HL-60 (cell line): ENCODE results near the gene CTRL.
"Not testable (repeated sequence)": the region's sequence is repeated elsewhere in the genome, so short reads cannot be mapped to it uniquely, and the experiment has no call there.

Source experiments
- DNase-seq, 2 experiments: peaks; one replicate each; pipeline ENCODE4 v3.0.0-alpha.2; 2010 to 2020; ENCODE audit warnings: low read depth in 1 of 2, low spot score in 1 of 2
- H3K27ac ChIP-seq: fragments of 250-450 bp; sonication (Bioruptor Pico); replicated peaks from 2 replicates; pipeline ENCODE4 v1.5.1; 2020; ENCODE audit warnings: mild to moderate bottlenecking, moderate library complexity
- H3K27me3 ChIP-seq: fragments of 250-450 bp; sonication (Bioruptor Pico); 2 replicates; pipeline ENCODE4 v1.5.1; 2021; ENCODE audit warnings: mild to moderate bottlenecking, moderate library complexity; ENCODE audit not compliant: insufficient read depth, poor library complexity, severe bottlenecking
- H3K4me3 ChIP-seq: replicated peaks from 2 replicates; pipeline ENCODE4 v1.5.1; 2011; ENCODE audit warnings: mild to moderate bottlenecking, control low read depth, low read length; ENCODE audit not compliant: insufficient read depth
- CTCF ChIP-seq: IDR thresholded peaks from one replicate; pipeline ENCODE4 v1.5.1; 2011; ENCODE audit warnings: low read length, control low read depth, inconsistent platforms; ENCODE audit not compliant: insufficient read depth
- GABPA ChIP-seq: IDR thresholded peaks from 2 replicates; pipeline ENCODE4 v1.6.1; 2012; ENCODE audit warnings: low read depth
- POLR2AphosphoS5 ChIP-seq: IDR thresholded peaks from 2 replicates; pipeline ENCODE4 v1.6.1; 2012; ENCODE audit warnings: low read depth
- SPI1 ChIP-seq: IDR thresholded peaks from 2 replicates; pipeline ENCODE4 v1.6.1; 2012; ENCODE audit warnings: low read depth, mild to moderate bottlenecking, borderline replicate concordance
- TF ChIP-seq, protein P1 (sequence below): IDR thresholded peaks from 2 replicates; pipeline ENCODE4 v1.6.1; 2012; ENCODE audit warnings: low read depth; ENCODE audit not compliant: insufficient replicate concordance

Gene CTRL

GRCh38 chr16:67917140-67917851 is 14.4 kb downstream of the CTRL start:
- Histone ChIP-seq H3K27ac (no peak overlapping the region), H3K4me3 (no peak overlapping the region), H3K27me3 (no peaks in the 10 kb centered on the region)
- TF ChIP-seq, protein P1, sequence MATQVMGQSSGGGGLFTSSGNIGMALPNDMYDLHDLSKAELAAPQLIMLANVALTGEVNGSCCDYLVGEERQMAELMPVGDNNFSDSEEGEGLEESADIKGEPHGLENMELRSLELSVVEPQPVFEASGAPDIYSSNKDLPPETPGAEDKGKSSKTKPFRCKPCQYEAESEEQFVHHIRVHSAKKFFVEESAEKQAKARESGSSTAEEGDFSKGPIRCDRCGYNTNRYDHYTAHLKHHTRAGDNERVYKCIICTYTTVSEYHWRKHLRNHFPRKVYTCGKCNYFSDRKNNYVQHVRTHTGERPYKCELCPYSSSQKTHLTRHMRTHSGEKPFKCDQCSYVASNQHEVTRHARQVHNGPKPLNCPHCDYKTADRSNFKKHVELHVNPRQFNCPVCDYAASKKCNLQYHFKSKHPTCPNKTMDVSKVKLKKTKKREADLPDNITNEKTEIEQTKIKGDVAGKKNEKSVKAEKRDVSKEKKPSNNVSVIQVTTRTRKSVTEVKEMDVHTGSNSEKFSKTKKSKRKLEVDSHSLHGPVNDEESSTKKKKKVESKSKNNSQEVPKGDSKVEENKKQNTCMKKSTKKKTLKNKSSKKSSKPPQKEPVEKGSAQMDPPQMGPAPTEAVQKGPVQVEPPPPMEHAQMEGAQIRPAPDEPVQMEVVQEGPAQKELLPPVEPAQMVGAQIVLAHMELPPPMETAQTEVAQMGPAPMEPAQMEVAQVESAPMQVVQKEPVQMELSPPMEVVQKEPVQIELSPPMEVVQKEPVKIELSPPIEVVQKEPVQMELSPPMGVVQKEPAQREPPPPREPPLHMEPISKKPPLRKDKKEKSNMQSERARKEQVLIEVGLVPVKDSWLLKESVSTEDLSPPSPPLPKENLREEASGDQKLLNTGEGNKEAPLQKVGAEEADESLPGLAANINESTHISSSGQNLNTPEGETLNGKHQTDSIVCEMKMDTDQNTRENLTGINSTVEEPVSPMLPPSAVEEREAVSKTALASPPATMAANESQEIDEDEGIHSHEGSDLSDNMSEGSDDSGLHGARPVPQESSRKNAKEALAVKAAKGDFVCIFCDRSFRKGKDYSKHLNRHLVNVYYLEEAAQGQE: no peak
- TF ChIP-seq SPI1: no peak
- TF ChIP-seq CTCF: no peak
- no peak for TF ChIP-seq GABPA
- no peak for TF ChIP-seq POLR2AphosphoS5
- DNase-seq: no peak

DNA sequence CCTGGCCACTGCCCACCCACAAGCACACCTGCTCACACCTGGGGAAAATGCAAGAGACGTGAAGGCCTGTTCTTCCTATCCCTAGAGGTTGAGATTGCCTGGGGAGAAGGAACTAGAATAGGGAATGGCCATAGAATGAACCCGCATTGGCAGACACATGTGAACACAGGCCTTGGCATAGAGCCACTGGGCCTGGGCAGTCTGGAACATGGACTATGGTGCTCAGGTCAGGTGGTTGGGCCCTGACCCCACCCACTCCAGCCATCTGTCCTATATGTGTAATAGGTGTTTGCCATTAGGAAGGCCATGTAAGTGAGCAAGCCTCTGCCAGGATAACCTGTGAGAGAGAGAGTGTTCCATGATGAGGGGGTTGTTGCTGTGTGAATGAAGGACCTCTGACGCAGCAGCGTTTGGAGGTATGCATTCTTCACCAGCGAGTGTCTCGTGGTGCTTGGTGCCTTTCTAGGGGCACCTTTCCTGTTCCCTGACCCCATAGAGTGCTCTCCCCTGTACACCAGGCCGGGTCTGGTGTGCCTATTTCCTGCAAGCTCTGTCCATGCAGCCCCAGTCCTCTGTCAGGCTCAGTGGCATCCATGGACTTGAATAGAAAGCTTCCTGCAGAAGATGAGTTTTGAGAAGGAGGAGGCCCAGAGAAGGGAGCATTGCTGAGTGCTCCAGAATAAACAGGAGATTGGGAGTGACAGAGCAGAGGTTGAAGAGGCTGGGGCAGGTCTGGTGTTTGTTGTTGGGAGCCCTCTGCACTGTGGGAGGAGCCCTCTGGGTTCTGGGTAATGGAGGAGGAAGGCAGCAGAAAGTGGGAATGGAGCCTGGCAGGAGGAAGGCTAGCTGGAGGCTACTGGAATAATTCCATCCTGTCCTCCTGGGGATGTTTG is 15.6 kb downstream of the CTRL start:
- H3K27me3 ChIP-seq: no peaks in the 10 kb centered on the region
- H3K4me3 ChIP-seq: no peak overlapping the region
- no peak for DNase-seq
- no peak overlapping the region for H3K27ac ChIP-seq
- TF ChIP-seq, protein P1: no peak
- TF ChIP-seq CTCF: no peak
- no peak for TF ChIP-seq POLR2AphosphoS5
- TF ChIP-seq SPI1: no peak
- no peak for TF ChIP-seq GABPA

DNA sequence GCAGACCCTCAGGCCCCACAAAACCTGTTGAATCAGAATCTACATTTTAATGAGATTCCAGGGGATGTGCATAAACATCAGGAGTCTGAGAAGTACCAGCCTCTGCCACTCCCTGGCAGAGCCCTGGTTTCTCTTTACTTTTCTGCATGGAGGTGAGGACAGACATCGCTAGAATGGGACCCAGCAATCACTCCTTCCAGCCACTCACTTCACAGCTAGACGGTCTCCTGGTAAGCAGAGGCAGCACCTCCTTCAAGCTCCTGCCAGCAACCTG is 16.2 kb downstream of the CTRL start:
- not testable (repeated sequence) for DNase-seq, H3K27ac ChIP-seq

GRCh38 chr16:67914758-67915495 is 16.7 kb downstream of the CTRL start:
- no peak for DNase-seq
- no peaks in the 10 kb centered on the region for H3K27me3 ChIP-seq
- no peak overlapping the region for H3K4me3 ChIP-seq
- TF ChIP-seq CTCF (no peak), SPI1 (no peak), POLR2AphosphoS5 (no peak), GABPA (no peak)
- TF ChIP-seq, protein P1: no peak
- H3K27ac ChIP-seq: no peak overlapping the region

More for the DNA sequence above, 16.2 kb downstream of the CTRL start:
- H3K27me3 ChIP-seq, H3K4me3 ChIP-seq: not testable (repeated sequence)
